GM19468 (cell line): ENCODE data around the gene TRMT61A.

Experiments used
- ATAC-seq: cut with Tn5 transposase; IDR thresholded peaks from one replicate; pipeline ENCODE4 v1.9.1; 2021; ENCODE audit warnings: mild to moderate bottlenecking, moderate library complexity, moderate number of reproducible peaks; ENCODE audit not compliant: unreplicated experiment; ENCODE audit errors: extremely low read depth

TRMT61A gene

GRCh38 chr14:103533137-103533998, 4.4 kb downstream of the TRMT61A start:
- ATAC-seq, result no peak

- no peak for ATAC-seq
Measured at GRCh38 chr14:103533999-103534575, 5.1 kb downstream of the TRMT61A start.

GRCh38 chr14:103534576-103535061, 5.6 kb downstream of the TRMT61A start:
- no peak for ATAC-seq

GRCh38 chr14:103535081-103535890, 6.3 kb downstream of the TRMT61A start:
- no peak for ATAC-seq

- ATAC-seq, result no peak
Measured at GRCh38 chr14:103535891-103536565, 7.0 kb downstream of the TRMT61A start.

GRCh38 chr14:103536693-103537092, 7.7 kb downstream of the TRMT61A start:
- no peak for ATAC-seq

- no peak for ATAC-seq
Measured at GRCh38 chr14:103537175-103537990, 8.4 kb downstream of the TRMT61A start.

- no peak for ATAC-seq
Measured at GRCh38 chr14:103538291-103539055, 9.5 kb downstream of the TRMT61A start.

GRCh38 chr14:103539056-103539825, 10.2 kb downstream of the TRMT61A start:
- no peak for ATAC-seq

- ATAC-seq, result no peak
Measured at GRCh38 chr14:103540821-103541708, 12.1 kb downstream of the TRMT61A start.

- no peak for ATAC-seq
Measured at GRCh38 chr14:103541709-103542604, 13.0 kb downstream of the TRMT61A start.

GRCh38 chr14:103542605-103543088, 13.7 kb downstream of the TRMT61A start:
- no peak for ATAC-seq

- ATAC-seq, result no peak
Measured at GRCh38 chr14:103543140-103543539, 14.1 kb downstream of the TRMT61A start.

- no peak for ATAC-seq
Measured at GRCh38 chr14:103543721-103544387, 14.9 kb downstream of the TRMT61A start.
